NB4 (cell line): ENCODE results near the gene RXRA.

Experiments
- DNase-seq: peaks from one replicate; pipeline ENCODE4 v3.0.0; 2010; ENCODE audit warnings: low read depth
- H3K4me3 ChIP-seq: one replicate; pipeline ENCODE4 v1.5.1; 2011; ENCODE audit warnings: mild to moderate bottlenecking, low read depth, low read length, moderate library complexity
- CTCF ChIP-seq: IDR thresholded peaks from one replicate; pipeline ENCODE4 v1.5.1; 2012; ENCODE audit warnings: low read depth, low read length
- MAX ChIP-seq: IDR thresholded peaks from 2 replicates; pipeline ENCODE4 v1.6.1; 2011; ENCODE audit warnings: low read depth, low read length
- MYC ChIP-seq: IDR thresholded peaks from 2 replicates; pipeline ENCODE4 v1.6.1; 2011; ENCODE audit warnings: low read depth, low read length
- POLR2A ChIP-seq: IDR thresholded peaks from 2 replicates; pipeline ENCODE4 v1.6.1; 2011; ENCODE audit warnings: mild to moderate bottlenecking; ENCODE audit not compliant: insufficient read length; ENCODE audit errors: extremely low read depth

RXRA gene

DNA sequence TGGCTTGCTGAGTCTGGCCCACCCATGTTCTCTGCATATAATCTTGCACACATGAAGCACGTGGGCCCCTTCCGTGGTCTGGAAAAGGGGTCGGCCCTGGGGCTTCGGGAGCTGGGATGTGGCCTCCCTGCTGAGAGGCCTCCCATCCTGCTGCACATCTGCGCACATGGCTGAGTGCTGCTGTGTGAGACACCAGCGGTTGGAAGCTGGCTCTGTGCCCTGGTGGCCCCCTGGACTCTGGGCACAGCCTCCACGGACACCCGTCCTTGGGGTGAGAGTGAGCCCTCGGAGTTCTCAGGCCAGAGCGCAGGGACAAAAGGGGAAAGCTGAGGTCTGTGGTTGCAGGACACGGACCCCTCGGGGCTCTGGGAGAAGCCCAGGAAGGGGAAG, 115.8 kb downstream of the RXRA start:
- no peak overlapping the region for H3K4me3 ChIP-seq
- peak; percentile 55 for DNase-seq
- TF ChIP-seq MYC, result 0 out of 2 replicates have a peak, but pooled peaks have one; percentile 8
- no peak for TF ChIP-seq CTCF
- no peak for TF ChIP-seq POLR2A
- TF ChIP-seq MAX, result peak; percentile 5; the same call in 1 of the 2 replicates

- TF ChIP-seq CTCF (no peak), MYC (no peak), POLR2A (no peak), MAX (no peak)
- H3K4me3 ChIP-seq, result no peak overlapping the region
- DNase-seq, result peak; percentile 64
Measured at GRCh38 chr9:134442486-134443173, 116.4 kb downstream of the RXRA start.

DNA sequence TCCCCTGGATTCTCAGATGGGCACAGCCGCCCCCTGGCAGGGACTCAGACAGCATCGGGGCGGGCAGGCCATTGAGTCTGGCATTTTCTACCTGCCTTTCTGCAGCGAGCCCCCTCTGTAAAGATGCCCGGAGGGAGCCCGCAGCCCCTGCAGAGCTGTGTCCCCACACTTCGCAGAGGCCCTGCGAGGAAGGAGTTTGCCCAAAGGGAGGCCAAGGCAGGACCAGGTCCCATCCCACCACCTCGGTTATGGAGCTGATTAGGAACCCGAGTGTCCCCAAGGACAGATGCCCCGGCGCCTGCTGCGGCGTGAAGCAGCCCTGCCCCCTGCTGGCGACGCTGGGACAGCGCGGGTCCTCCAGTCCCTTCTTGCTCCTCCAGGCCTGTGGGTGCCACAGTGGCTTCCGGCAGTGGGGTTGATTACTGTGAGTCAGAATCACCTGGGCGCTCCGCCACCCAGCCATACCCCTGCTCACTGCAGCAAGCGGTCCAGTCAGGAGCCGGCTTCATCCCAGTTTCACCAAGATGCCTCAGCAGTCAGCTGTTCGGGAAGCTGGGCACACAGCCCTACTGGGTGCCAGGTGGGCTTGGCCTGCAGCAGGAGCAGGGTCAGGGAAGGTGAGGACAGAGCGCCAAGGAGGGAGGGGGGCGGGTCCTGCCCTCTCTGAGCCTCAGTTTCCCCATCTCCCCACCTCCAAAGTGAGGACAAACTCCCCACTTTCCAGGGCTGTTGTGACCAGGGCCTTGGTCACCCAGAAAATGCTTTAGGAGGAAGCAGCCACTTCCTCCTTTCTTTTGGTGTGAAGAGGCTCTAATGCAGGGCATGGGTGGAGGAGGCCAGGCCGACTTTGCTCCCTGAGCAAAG, 117.2 kb downstream of the RXRA start:
- no peak overlapping the region for H3K4me3 ChIP-seq
- DNase-seq, result peak; percentile 92
- TF ChIP-seq MAX, result peak; percentile 33; the same call in 1 of the 2 replicates
- TF ChIP-seq POLR2A, result no peak
- TF ChIP-seq CTCF, result peak; percentile 83

DNA sequence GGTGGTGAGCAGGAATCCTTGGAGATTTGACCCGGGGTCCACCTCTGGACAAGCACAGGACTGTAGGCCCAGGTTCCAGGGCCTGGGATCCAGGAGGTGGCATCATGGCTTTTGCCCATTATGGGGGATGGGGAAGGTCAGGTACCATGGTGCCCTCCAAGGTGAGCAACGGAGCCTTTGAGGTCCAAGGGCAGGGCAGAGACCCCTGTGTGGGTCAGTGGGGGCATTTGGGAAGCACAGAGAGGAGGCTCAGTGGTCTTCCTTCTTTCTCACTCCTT, 117.7 kb downstream of the RXRA start:
- DNase-seq, result no peak
- no peak overlapping the region for H3K4me3 ChIP-seq
- TF ChIP-seq MAX, result no peak
- TF ChIP-seq CTCF, result no peak
- TF ChIP-seq MYC, result no peak
- no peak for TF ChIP-seq POLR2A

DNA sequence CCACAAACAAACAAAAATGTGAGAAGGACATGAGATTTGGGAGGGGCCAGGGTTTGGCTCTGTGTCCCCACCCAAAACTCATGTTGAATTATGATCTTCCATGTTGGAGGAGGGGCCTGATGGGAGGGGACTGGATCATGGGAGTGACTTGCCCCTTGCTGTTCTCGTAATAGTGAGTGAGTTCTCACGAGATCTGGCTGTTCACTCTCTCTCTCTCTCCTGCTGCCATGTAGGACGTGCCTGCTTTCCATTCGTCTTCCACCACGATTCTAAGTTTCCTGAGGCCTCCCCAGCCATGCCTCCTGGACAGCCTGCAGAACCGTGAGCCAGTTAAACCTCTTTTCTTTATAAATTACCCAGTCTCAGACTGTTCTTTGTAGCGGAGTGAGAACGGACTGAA, 118.7 kb downstream of the RXRA start:
- TF ChIP-seq POLR2A (no peak), MAX (no peak), CTCF (no peak), MYC (no peak)
- no peak for DNase-seq

More for the DNA sequence above, 118.7 kb downstream of the RXRA start:
- H3K4me3 ChIP-seq, result no peak overlapping the region
